Lower leg skin (tissue), 4 donors: ENCODE measurements around the gene CRX. TPM values are rescaled to one million over a fixed set of nuclear protein-coding genes. Genes with fewer than 3 reads are reported as not detected.
"Not testable (repeated sequence)": the region's sequence is repeated elsewhere in the genome, so short reads cannot be mapped to it uniquely, and the experiment has no call there.

ENCODE experiments used
- DNase-seq, 2 donors: peaks; one replicate each; pipeline ENCODE4 v3.0.0-alpha.2; 2019; ENCODE audit warnings: low spot score in 2 of 2
- H3K4me3 ChIP-seq: fragments of 200-600 bp; sonication (generic); 2 replicates; pipeline ENCODE4 v1.5.1; 2017; ENCODE audit warnings: mild to moderate bottlenecking, low read depth; ENCODE audit not compliant: poor library complexity, severe bottlenecking
- POLR2A ChIP-seq, 2 donors: fragments of 450-650 bp; IDR thresholded peaks; one replicate each; pipeline ENCODE4 v1.6.1; 2016 to 2017; ENCODE audit warnings: antibody characterized with exemption in 2 of 2, mild to moderate bottlenecking in 1 of 2, moderate library complexity in 1 of 2
- WGBS, 2 donors: methylation state at CpG; one replicate each; pipeline ENCODE4 v1.1.5; 2018; 5-methylcytosine and 5-hydroxymethylcytosine counted together
- intact Hi-C: fragments of 100-400 bp; cut with DNase I; formaldehyde crosslinking; loops from one replicate; pipeline ENCODE4 v1.15.0; 2023; ENCODE audit warnings: low total_unique reads
- total RNA-seq, 4 donors: library from RNA; depleted of rRNA; stranded (reverse); fragments of >200 nt; gene quantifications; one replicate each; pipeline ENCODE4 v1.1.0, GENCODE V29; 2016
- TF ChIP-seq, protein P1 (sequence below), 3 donors: fragments of 450-650 bp; IDR thresholded peaks; one replicate each; pipeline ENCODE4 v1.5.1; 2016; ENCODE audit warnings: antibody characterized with exemption in 3 of 3, mild to moderate bottlenecking in 3 of 3, moderate library complexity in 2 of 3

Gene CRX
- not detected for total RNA-seq

DNA sequence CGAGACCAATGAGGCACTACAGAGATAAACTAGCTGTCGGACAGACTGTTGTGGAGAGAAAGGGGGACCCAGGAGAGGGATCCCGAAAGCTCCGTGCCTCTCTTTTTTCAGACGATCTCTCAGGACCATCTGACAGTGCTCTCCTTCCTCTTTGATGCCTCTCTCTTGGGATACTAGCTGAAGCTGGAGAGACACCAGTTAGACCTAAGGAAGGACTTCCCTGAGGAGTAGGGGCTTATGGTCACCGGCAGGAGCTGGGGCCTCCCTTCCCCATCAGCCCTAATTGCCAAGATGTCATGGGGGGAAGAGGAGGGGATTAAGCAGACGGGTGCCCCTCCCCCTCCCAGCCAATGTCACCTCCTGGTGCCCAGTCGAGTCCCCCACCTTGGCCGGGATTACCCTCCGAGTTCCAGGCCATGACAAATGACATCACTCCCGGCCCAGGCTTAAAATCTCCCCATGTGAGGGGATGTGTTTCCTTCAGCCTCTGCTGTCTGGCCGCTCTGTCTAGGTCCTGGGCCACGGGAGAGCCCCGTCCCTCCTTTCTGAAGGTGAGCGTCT is at the start of gene CRX:
CRX (plus strand) TSS at position 478 of the 561 bp plus-strand sequence. CDS start 12,507 bp downstream, outside the sequence.
- no peak for DNase-seq
- H3K4me3 ChIP-seq = no peak within 1 kb of the TSS
- no peak for TF ChIP-seq POLR2A (IDR thresholded peaks at IDR 0.05)
- TF ChIP-seq, protein P1, sequence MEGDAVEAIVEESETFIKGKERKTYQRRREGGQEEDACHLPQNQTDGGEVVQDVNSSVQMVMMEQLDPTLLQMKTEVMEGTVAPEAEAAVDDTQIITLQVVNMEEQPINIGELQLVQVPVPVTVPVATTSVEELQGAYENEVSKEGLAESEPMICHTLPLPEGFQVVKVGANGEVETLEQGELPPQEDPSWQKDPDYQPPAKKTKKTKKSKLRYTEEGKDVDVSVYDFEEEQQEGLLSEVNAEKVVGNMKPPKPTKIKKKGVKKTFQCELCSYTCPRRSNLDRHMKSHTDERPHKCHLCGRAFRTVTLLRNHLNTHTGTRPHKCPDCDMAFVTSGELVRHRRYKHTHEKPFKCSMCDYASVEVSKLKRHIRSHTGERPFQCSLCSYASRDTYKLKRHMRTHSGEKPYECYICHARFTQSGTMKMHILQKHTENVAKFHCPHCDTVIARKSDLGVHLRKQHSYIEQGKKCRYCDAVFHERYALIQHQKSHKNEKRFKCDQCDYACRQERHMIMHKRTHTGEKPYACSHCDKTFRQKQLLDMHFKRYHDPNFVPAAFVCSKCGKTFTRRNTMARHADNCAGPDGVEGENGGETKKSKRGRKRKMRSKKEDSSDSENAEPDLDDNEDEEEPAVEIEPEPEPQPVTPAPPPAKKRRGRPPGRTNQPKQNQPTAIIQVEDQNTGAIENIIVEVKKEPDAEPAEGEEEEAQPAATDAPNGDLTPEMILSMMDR (IDR thresholded peaks at IDR 0.05) = no peak
- 47 to 55% methylated on average over 13 to 15 of the region's 15 CpGs for WGBS, 2 donors
- intact Hi-C loops = no loop called here

DNA sequence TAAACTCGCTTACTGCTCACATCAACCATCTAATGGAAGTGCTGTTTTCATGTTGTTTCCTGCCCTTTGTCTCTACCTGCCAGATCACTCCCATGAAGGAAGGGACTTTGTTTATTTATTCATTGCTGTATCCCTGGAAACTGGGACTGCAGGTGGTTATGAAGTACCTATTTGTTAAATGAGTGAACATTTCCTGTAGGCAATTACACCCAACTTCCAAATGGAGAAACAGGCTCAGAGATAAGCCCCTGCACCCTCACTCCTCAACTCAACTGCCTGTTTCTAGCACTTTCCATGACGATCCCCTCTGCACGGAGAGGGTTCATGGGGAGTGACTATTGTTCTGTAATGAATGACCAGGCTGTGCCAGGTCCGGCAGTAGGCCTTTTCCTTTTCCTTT is 45.2 kb upstream of the CRX start:
- 25 to 45% methylated on average over 4 of the region's 4 CpGs for WGBS, 2 donors
- DNase-seq = no peak
- intact Hi-C loops = no loop called here
- no peak for TF ChIP-seq POLR2A (IDR thresholded peaks at IDR 0.05)
- TF ChIP-seq, protein P1 (IDR thresholded peaks at IDR 0.05) = no peak
- H3K4me3 ChIP-seq = no peak overlapping the region

DNA sequence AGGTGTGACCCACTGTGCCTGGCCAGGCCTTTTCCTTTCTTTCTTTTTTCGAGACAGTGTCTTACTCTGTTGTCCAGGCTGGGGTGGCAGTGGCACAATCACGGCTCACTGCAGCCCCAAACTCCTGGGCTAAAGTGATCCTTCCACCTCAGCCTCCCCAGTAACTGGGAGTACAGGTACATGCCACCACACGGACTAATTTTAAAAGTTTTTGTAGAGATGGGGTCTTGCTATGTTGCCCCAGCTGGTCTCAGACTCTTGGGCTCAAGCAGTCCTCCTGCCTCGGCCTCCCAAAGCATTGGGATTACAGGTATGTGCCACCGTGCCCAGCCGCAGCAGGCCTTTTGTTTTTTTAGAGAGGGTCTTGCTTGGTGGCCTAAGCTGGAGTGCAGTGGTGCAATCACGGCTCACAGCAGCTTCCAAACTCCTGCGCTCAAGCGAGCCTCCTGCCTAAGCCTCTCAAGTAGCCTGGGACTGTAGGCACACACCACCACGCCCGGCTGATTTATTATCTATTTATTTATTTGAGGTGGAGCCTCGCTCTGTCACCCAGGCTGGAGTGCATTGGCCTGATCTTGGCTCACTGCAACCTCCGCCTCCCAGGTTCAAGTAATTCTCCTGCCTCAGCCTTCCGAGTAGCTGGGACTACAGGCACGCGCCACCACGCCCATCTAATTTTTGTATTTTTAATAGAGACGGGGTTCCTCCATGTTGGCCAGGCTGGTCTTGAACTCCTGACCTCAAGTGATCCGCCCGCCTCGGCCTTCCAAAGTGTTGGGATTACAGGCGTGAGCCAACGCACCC is 44.3 kb upstream of the CRX start:
- peak overlapping the region; percentile 98 for H3K4me3 ChIP-seq
- 61 to 62% methylated on average over 23 of the region's 23 CpGs for WGBS, 2 donors
- DNase-seq, intact Hi-C loops: not testable (repeated sequence)

DNA sequence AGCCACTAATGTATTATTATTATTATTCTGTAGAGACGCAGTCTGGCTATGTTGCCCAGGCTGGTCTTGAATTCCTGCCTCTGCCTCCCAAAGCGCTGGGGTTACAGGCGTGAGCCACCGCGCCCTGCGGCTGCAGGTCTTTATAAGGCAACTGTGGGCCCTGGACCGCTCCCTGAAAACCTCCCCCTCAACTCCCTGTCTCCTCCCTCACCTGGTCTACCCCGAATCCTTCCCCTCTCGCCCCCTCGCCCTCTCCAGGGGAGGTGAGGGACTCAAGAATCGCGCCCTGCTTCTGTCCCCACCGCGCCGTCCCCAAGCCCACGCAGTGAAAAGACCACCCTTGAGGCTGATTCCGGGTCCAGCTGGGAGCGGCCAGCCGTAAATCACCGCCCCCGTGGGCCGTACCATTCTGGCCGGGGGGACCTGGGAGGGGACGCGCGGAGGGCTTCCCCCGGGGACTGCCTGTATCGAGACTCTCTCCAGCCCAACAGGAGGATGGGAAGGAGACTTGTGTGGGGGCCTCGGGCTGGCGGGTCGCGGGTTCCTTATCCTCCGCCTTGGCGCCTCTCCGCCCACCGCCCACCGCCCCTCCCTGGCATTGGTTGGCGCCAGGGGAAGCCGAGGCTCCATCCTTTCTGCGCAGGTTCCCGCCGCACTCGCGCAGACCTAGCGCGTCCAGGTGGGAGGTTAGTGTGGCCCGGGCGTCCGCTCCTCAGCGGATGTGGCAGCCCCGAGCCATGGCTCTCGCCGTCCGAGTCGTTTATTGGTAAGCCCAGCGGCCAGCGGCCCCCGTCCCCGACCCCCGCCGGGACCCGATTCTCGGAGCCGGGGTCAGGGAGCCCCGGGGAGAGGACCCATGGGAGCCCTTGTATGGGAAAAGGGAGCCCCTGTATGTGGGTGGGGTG is 43.4 kb upstream of the CRX start, which contains the start of gene SELENOW:
SELENOW (plus strand) TSS at position 655 of the 905 bp plus-strand sequence; CDS start at position 738, 83 bp downstream.
- intact Hi-C loops = no loop called here
- H3K4me3 ChIP-seq = peak within 1 kb of the TSS; percentile 98
- WGBS, 2 donors = 0% methylated on average over 50 of the region's 65 CpGs
- peak in 1 of 2 donors; percentile 80 for TF ChIP-seq POLR2A (IDR thresholded peaks at IDR 0.05)
- TF ChIP-seq, protein P1 (IDR thresholded peaks at IDR 0.05) = no peak
- peak; percentile 66 to 95 for DNase-seq

DNA sequence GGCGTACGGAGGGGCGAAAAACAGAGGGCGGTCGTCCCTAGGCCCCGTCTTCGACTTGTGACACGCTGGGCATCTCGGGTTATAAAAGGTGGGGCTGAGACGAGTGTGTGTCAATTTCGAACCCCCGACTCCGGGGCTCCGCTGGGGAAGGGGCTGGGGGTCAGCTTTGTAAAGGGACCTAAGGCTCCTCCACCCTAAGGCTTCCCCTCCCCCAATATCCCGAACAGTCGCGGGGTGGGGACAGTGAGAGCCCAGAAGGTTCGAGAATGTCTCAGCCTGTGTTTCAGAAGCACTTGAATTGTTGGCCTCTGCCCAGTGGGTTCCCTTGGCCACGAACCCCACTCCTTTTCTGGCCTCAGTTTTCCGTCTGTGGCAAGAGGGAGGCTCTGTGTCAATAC is 42.8 kb upstream of the CRX start:
- 0 to 1% methylated on average over 20 of the region's 20 CpGs for WGBS, 2 donors
- intact Hi-C loops = no loop called here
- peak overlapping the region; percentile 98 for H3K4me3 ChIP-seq
- TF ChIP-seq, protein P1 (IDR thresholded peaks at IDR 0.05) = no peak
- no peak for TF ChIP-seq POLR2A (IDR thresholded peaks at IDR 0.05)
- no peak for DNase-seq
